Keratinocyte (primary cell): ENCODE data around the gene MAD1L1. TPM values are rescaled to one million over a fixed set of nuclear protein-coding genes. Genes with fewer than 3 reads are reported as not detected.

Experiments used
- DNase-seq: peaks from one replicate; pipeline ENCODE4 v3.0.0-alpha.2; 2011; ENCODE audit warnings: low read depth, missing footprints, low spot score
- FAIRE-seq: peaks from 2 replicates; lab custom pipeline; 2011; peaks lifted over from hg19 to GRCh38; lab: Jason Lieb, UNC
- H2AFZ ChIP-seq: 2 replicates; pipeline ENCODE4 v1.6.0; 2012; ENCODE audit warnings: low read length, control low read depth, inconsistent platforms; ENCODE audit not compliant: control insufficient read depth
- H3K27ac ChIP-seq: 2 replicates; pipeline ENCODE4 v1.5.1; 2011; ENCODE audit warnings: low read length; ENCODE audit not compliant: control insufficient read depth, insufficient read depth
- H3K27me3 ChIP-seq: 3 replicates; pipeline ENCODE4 v1.6.0; 2011; ENCODE audit warnings: low read length; ENCODE audit not compliant: control insufficient read depth, insufficient read depth; ENCODE audit errors: extremely low read depth
- H3K36me3 ChIP-seq, 2 experiments: 2 replicates in 1 of 2; 3 replicates in 1 of 2; pipeline ENCODE4 v1.5.1; 2011; ENCODE audit warnings: low read length in 2 of 2, mild to moderate bottlenecking in 1 of 2; ENCODE audit not compliant: control insufficient read depth in 2 of 2, insufficient read depth in 2 of 2; ENCODE audit errors: extremely low read depth in 1 of 2
- H3K4me1 ChIP-seq: 3 replicates; pipeline ENCODE4 v1.5.1; 2011; ENCODE audit warnings: low read length; ENCODE audit not compliant: control insufficient read depth, insufficient read depth; ENCODE audit errors: extremely low read depth
- H3K4me2 ChIP-seq: 3 replicates; pipeline ENCODE4 v1.6.0; 2011; ENCODE audit warnings: low read depth, low read length; ENCODE audit not compliant: control insufficient read depth, insufficient read depth; ENCODE audit errors: extremely low read depth
- H3K4me3 ChIP-seq, 3 experiments: fragments of 200-600 bp in 1 of 3; sonication (generic) in 1 of 3; 2 replicates in 2 of 3; 3 replicates in 1 of 3; pipeline ENCODE4 v1.5.1; 2011 to 2016; ENCODE audit warnings: low read length in 3 of 3, mild to moderate bottlenecking in 3 of 3, control low read depth in 2 of 3, inconsistent platforms in 1 of 3, low read depth in 1 of 3, mixed read lengths in 1 of 3, mixed run types in 1 of 3, moderate library complexity in 1 of 3; ENCODE audit not compliant: control insufficient read depth in 2 of 3, insufficient read depth in 2 of 3; ENCODE audit errors: extremely low read depth in 1 of 3
- H3K79me2 ChIP-seq: 2 replicates; pipeline ENCODE4 v1.6.0; 2012; ENCODE audit warnings: low read length; ENCODE audit not compliant: control insufficient read depth, insufficient read depth
- H3K9ac ChIP-seq: 3 replicates; pipeline ENCODE4 v1.6.0; 2011; ENCODE audit warnings: low read length; ENCODE audit not compliant: control insufficient read depth, insufficient read depth; ENCODE audit errors: extremely low read depth
- H3K9me1 ChIP-seq: 3 replicates; pipeline ENCODE4 v1.6.0; 2011; ENCODE audit warnings: low read length; ENCODE audit not compliant: control insufficient read depth, insufficient read depth; ENCODE audit errors: extremely low read depth
- H3K9me3 ChIP-seq: 2 replicates; pipeline ENCODE4 v1.5.1; 2012; ENCODE audit warnings: low read depth, low read length; ENCODE audit not compliant: control insufficient read depth
- H4K20me1 ChIP-seq: 3 replicates; pipeline ENCODE4 v1.6.0; 2011; ENCODE audit warnings: low read length; ENCODE audit not compliant: control insufficient read depth, insufficient read depth; ENCODE audit errors: extremely low read depth
- CTCF ChIP-seq, 3 experiments: IDR thresholded peaks in 1 of 3; conservative IDR thresholded peaks in 1 of 3; optimal IDR thresholded peaks in 1 of 3; 2 replicates in 2 of 3; 3 replicates in 1 of 3; pipeline versions ENCODE3 to v1.5.1; 2011; ENCODE audit warnings: low read length in 3 of 3, mild to moderate bottlenecking in 3 of 3, moderate library complexity in 2 of 3, control low read depth in 1 of 3, inconsistent platforms in 1 of 3; ENCODE audit not compliant: insufficient read depth in 2 of 3; ENCODE audit errors: extremely low read depth in 1 of 3
- EZH2 ChIP-seq: IDR thresholded peaks from one replicate; pipeline ENCODE4 v1.6.1; 2012; ENCODE audit warnings: inconsistent platforms, mild to moderate bottlenecking, low read length, moderate library complexity
- dilution Hi-C: fragments of 300-500 bp; cut with MboI; formaldehyde crosslinking; loops from one replicate; pipeline ENCODE4 v1.7.0; 2020; ENCODE audit warnings: low sequenced_read_pairs; ENCODE audit not compliant: extremely low pct_ligation_motif_present
- polyA plus RNA-seq, 5 experiments: library from polyadenylated mRNA; depleted of rRNA in 3 of 5; stranded (reverse) in 3 of 5; stranded (forward) in 1 of 5; unstranded in 1 of 5; fragments of >200 nt; gene quantifications; 1 replicate in 1 of 5; 2 replicates in 3 of 5; 3 replicates in 1 of 5; pipeline versions ENCODE4 v1.2.1 to v1.2.3, GENCODE V29; 2011 to 2012; ENCODE audit warnings: missing spikeins in 2 of 5, low read depth in 1 of 5, low replicate concordance in 1 of 5

Gene MAD1L1
- polyA plus RNA-seq, 1 donor (not counting 4 experiments of a cell fraction or from before 2014, with no cell fraction given): 18.0 TPM

GRCh38 chr7:2008936-2009540, 223.7 kb downstream of the MAD1L1 start:
- Histone ChIP-seq H3K4me2 (no peak overlapping the region), H3K9ac (no peak overlapping the region), H3K27ac (no peak overlapping the region), H3K79me2 (no peaks in the 10 kb centered on the region), H2AFZ (no peak overlapping the region), H3K27me3 (no peaks in the 10 kb centered on the region), H4K20me1 (no peaks in the 10 kb centered on the region), H3K4me1 (no peaks in the 10 kb centered on the region), H3K9me1 (no peaks in the 10 kb centered on the region), H3K36me3 (peaks cover 0 to 5% of the 10 kb centered on the region in 2 experiments), H3K4me3 (no peak overlapping the region), H3K9me3 (no peaks in the 10 kb centered on the region)
- dilution Hi-C loops: no loop called here
- FAIRE-seq (no peak), DNase-seq (no peak)
- TF ChIP-seq CTCF (optimal IDR thresholded peaks at IDR 0.05 in 1 of 3, IDR thresholded peaks at IDR 0.05 in 1 of 3, conservative IDR thresholded peaks at IDR 0.05 in 1 of 3; ENCODE audit: extremely low read depth in 1 of 3, insufficient read depth in 2 of 3, low read length in 3 of 3): no peak
- no peak for TF ChIP-seq EZH2

GRCh38 chr7:2008101-2008935, 224.4 kb downstream of the MAD1L1 start:
- no peaks in the 10 kb centered on the region for H4K20me1 ChIP-seq
- no peaks in the 10 kb centered on the region for H3K79me2 ChIP-seq
- peaks cover 0 to 5% of the 10 kb centered on the region in 2 experiments for H3K36me3 ChIP-seq
- H3K9ac ChIP-seq: no peak overlapping the region
- H3K27me3 ChIP-seq: no peaks in the 10 kb centered on the region
- no peaks in the 10 kb centered on the region for H3K4me1 ChIP-seq
- FAIRE-seq (no peak), DNase-seq (no peak)
- H3K9me3 ChIP-seq: no peaks in the 10 kb centered on the region
- H3K9me1 ChIP-seq: no peaks in the 10 kb centered on the region
- dilution Hi-C loops: no loop called here
- H3K27ac ChIP-seq: no peak overlapping the region
- TF ChIP-seq EZH2 (no peak), CTCF (optimal IDR thresholded peaks at IDR 0.05 in 1 of 3, IDR thresholded peaks at IDR 0.05 in 1 of 3, conservative IDR thresholded peaks at IDR 0.05 in 1 of 3; ENCODE audit: extremely low read depth in 1 of 3, insufficient read depth in 2 of 3, low read length in 3 of 3) (no peak)
- no peak overlapping the region for H2AFZ ChIP-seq
- no peak overlapping the region for H3K4me2 ChIP-seq
- no peak overlapping the region for H3K4me3 ChIP-seq
